K562 (cell line): Measurements from ENCODE around the gene PRKG2. TPM values are rescaled to one million over a fixed set of nuclear protein-coding genes. Genes with fewer than 3 reads are reported as not detected.
"Not testable (repeated sequence)": the region's sequence is repeated elsewhere in the genome, so short reads cannot be mapped to it uniquely, and the experiment has no call there.

ENCODE experiments used
- ATAC-seq: fragments of 200-7000 bp; cut with Tn5 transposase; 3 replicates; pipeline ENCODE4 v1.9.1; 2020; ENCODE audit warnings: moderate library complexity
- BruUV-seq: library from RNA; stranded (reverse); fragments of 400-500 nt; replicated peaks from 2 replicates; lab custom pipeline; 2021; lab: Mats Ljungman, UMichigan
- CTCF ChIA-PET: fragments of 300-600 bp; formaldehyde crosslinking; extraction: SDS; loops from one replicate; lab custom pipeline; 2021; ENCODE audit warnings: low intra/inter-chr PET ratio; lab: Yijun Ruan, JAX
- POLR2A ChIA-PET: fragments of 300-600, 350-650 bp; sonication (Branson Sonifier 250); formaldehyde crosslinking; extraction: SDS; loops from one replicate; lab custom pipeline; 2021; ENCODE audit warnings: antibody characterized with exemption, inconsistent platforms; lab: Yijun Ruan, JAX
- DNase-seq, 4 experiments: peaks; one replicate each; pipeline versions ENCODE4 v3.0.0 to v3.0.0-alpha.2; 2011 to 2018; ENCODE audit warnings: low spot score in 3 of 4, mixed read lengths in 3 of 4; ENCODE audit errors: extremely low read depth in 1 of 4
- FAIRE-seq: peaks from 2 replicates; lab custom pipeline; 2011; peaks lifted over from hg19 to GRCh38; lab: Jason Lieb, UNC
- H2AFZ ChIP-seq: 2 replicates; pipeline ENCODE4 v1.6.0; 2011; ENCODE audit warnings: low read depth, low read length, control low read depth, inconsistent platforms
- H3K27ac ChIP-seq: fragments of 200-600 bp; 3 replicates; pipeline ENCODE4 v1.8.0; 2011; ENCODE audit warnings: low read depth, mild to moderate bottlenecking, control low read depth, inconsistent platforms, low read length, moderate library complexity, mixed read lengths; ENCODE audit errors: extremely low read depth
- H3K27me3 ChIP-seq, 2 experiments: fragments of 300-600 bp in 1 of 2; 2 replicates in 1 of 2; 3 replicates in 1 of 2; pipeline versions ENCODE4 v1.6.0 to v1.8.0; 2011; ENCODE audit warnings: inconsistent platforms in 2 of 2, low read length in 2 of 2, mild to moderate bottlenecking in 1 of 2, mixed read lengths in 1 of 2, moderate library complexity in 1 of 2; ENCODE audit not compliant: control insufficient read depth in 2 of 2, insufficient read depth in 2 of 2
- H3K36me3 ChIP-seq: fragments of 300-600 bp; 3 replicates; pipeline ENCODE4 v1.8.0; 2011; ENCODE audit warnings: mild to moderate bottlenecking, low read length, inconsistent platforms; ENCODE audit not compliant: control insufficient read depth, insufficient read depth
- H3K4me1 ChIP-seq, 2 experiments: fragments of 200-600 bp in 1 of 2; replicated peaks in 1 of 2; 2 replicates in 1 of 2; 3 replicates in 1 of 2; pipeline versions ENCODE4 v1.5.1 to v1.8.0; 2011; ENCODE audit warnings: inconsistent platforms in 2 of 2, low read length in 2 of 2, mild to moderate bottlenecking in 1 of 2, mixed read lengths in 1 of 2, moderate library complexity in 1 of 2; ENCODE audit not compliant: control insufficient read depth in 2 of 2, insufficient read depth in 2 of 2
- H3K4me2 ChIP-seq: 2 replicates; pipeline ENCODE4 v1.6.1; 2011; ENCODE audit warnings: low read length, control low read depth, inconsistent platforms, mixed read lengths; ENCODE audit not compliant: insufficient read depth
- H3K4me3 ChIP-seq: fragments of 200-600 bp; sonication (generic), shearing (Covaris generic); 2 replicates; pipeline ENCODE4 v1.5.1; 2016; ENCODE audit warnings: control low read depth, inconsistent platforms
- H3K79me2 ChIP-seq: fragments of 200-600 bp; 3 replicates; pipeline ENCODE4 v1.8.0; 2011; ENCODE audit warnings: low read length, inconsistent platforms; ENCODE audit not compliant: control insufficient read depth, insufficient read depth
- H3K9ac ChIP-seq, 2 experiments: 2 replicates each; pipeline versions ENCODE4 v1.6.0 to v1.6.1; 2011; ENCODE audit warnings: low read depth in 2 of 2, low read length in 2 of 2, control low read depth in 1 of 2, inconsistent platforms in 1 of 2, mild to moderate bottlenecking in 1 of 2, mixed read lengths in 1 of 2; ENCODE audit not compliant: insufficient read depth in 1 of 2
- H3K9me1 ChIP-seq: one replicate; pipeline ENCODE4 v1.6.0; 2011; ENCODE audit warnings: inconsistent platforms, mild to moderate bottlenecking, low read length, moderate library complexity; ENCODE audit not compliant: control insufficient read depth, insufficient read depth
- H3K9me3 ChIP-seq: replicated peaks from 2 replicates; pipeline ENCODE4 v1.5.1; 2011; ENCODE audit warnings: low read depth, low read length, inconsistent platforms; ENCODE audit not compliant: control insufficient read depth, insufficient read depth
- H4K20me1 ChIP-seq: replicated peaks from 2 replicates; pipeline ENCODE4 v1.6.1; 2011; ENCODE audit warnings: low read length, inconsistent platforms, mixed read lengths; ENCODE audit not compliant: control insufficient read depth, insufficient read depth
- ARID1B ChIP-seq: fragments of 450-650 bp; IDR thresholded peaks from 2 replicates; pipeline ENCODE4 v1.6.1; 2016; ENCODE audit warnings: antibody characterized with exemption, mild to moderate bottlenecking, inconsistent platforms
- ATF3 ChIP-seq, 2 experiments: fragments of 450-650 bp in 1 of 2; sonication (generic) in 1 of 2; formaldehyde crosslinking in 1 of 2; IDR thresholded peaks in 1 of 2; conservative IDR thresholded peaks in 1 of 2; 2 replicates each; pipeline versions ENCODE4 v1.6.1 to v1.8.1; 2016 to 2023; ENCODE audit warnings: mild to moderate bottlenecking in 2 of 2, moderate library complexity in 2 of 2, inconsistent platforms in 1 of 2, missing genetic modification reagents in 1 of 2
- ATF7 ChIP-seq: fragments of 450-650 bp; IDR thresholded peaks from 2 replicates; pipeline ENCODE4 v1.7.1; 2014; ENCODE audit warnings: mild to moderate bottlenecking, moderate library complexity
- CEBPG ChIP-seq, 3 experiments: fragments of 200-800 bp in 1 of 3; sonication (Bioruptor generic) in 1 of 3; sonication (generic) in 1 of 3; formaldehyde crosslinking in 1 of 3; IDR thresholded peaks in 2 of 3; conservative IDR thresholded peaks in 1 of 3; 2 replicates each; pipeline versions ENCODE4 v1.6.1 to v1.8.0; 2016 to 2022; ENCODE audit warnings: missing compliant biosample characterization in 2 of 3, missing genetic modification characterization in 2 of 3, mild to moderate bottlenecking in 1 of 3, missing genetic modification reagents in 1 of 3
- EP400 ChIP-seq: fragments of 450-650 bp; IDR thresholded peaks from 2 replicates; pipeline ENCODE4 v1.6.1; 2017; ENCODE audit warnings: antibody characterized with exemption, mild to moderate bottlenecking, moderate library complexity
- FOXK2 ChIP-seq, 2 experiments: fragments of 450-650 bp; IDR thresholded peaks in 1 of 2; conservative IDR thresholded peaks in 1 of 2; 2 replicates each; pipeline ENCODE4 v1.6.1; 2016; ENCODE audit warnings: low read depth in 2 of 2, mild to moderate bottlenecking in 1 of 2
- MNT ChIP-seq, 2 experiments: fragments of 450-650 bp; conservative IDR thresholded peaks; 2 replicates each; pipeline ENCODE4 v1.6.1; 2017; ENCODE audit warnings: mild to moderate bottlenecking in 2 of 2, moderate library complexity in 2 of 2
- PKNOX1 ChIP-seq: fragments of 450-650 bp; IDR thresholded peaks from 2 replicates; pipeline ENCODE4 v1.6.1; 2016
- POLR2G ChIP-seq: fragments of 200-400 bp; formaldehyde crosslinking; IDR thresholded peaks from 2 replicates; pipeline ENCODE4 v1.6.1; 2017; ENCODE audit warnings: low read depth, mild to moderate bottlenecking, antibody characterized with exemption, low read length, moderate library complexity
- WGBS: fragments of 100-300 bp; shearing (Covaris generic); methylation state at CpG from one replicate; pipeline ENCODE4 v1.1.6; 2016; ENCODE audit warnings: low coverage, mixed read lengths; ENCODE audit not compliant: insufficient coverage; ENCODE audit errors: missing lambda C conversion rate; 5-methylcytosine and 5-hydroxymethylcytosine counted together
- in situ Hi-C: fragments of 300-500 bp; cut with MboI; formaldehyde crosslinking; loops from 4 replicates; pipeline ENCODE4 v1.15.0; 2018; ENCODE audit warnings: inconsistent platforms, mixed read lengths
- intact Hi-C: fragments of 100-400 bp; cut with micrococcal nuclease; formaldehyde crosslinking; loops from 2 replicates; pipeline ENCODE4 v1.14.2; 2022
- polyA plus RNA-seq, 8 experiments: library from polyadenylated mRNA; depleted of rRNA in 4 of 8; stranded (reverse) in 5 of 8; unstranded in 3 of 8; fragments of >200 nt; fragmentation: Nextera tagmentation in 2 of 8; fragmentation: Illumina TruSeq in 1 of 8; extraction: Ambion mirVana in 2 of 8; extraction: Trizol in 1 of 8; gene quantifications; 2 replicates each; pipeline versions ENCODE4 v1.2.1 to v1.2.3, GENCODE V29; 2011 to 2014; ENCODE audit warnings: inconsistent platforms in 1 of 8, missing spikeins in 1 of 8
- total RNA-seq, 7 experiments: library from RNA; depleted of rRNA in 6 of 7; stranded (reverse); fragments of >200 nt in 6 of 7; fragmentation: Illumina TruSeq in 2 of 7; extraction: Trizol in 2 of 7; gene quantifications; 2 replicates each; pipeline versions ENCODE4 v1.2.1 to v1.2.3, GENCODE V29; 2011 to 2021; ENCODE audit warnings: low replicate concordance in 1 of 7

PRKG2 gene
- total and polyA plus RNA-seq, 9 of the 15 experiments (the other 6 are each of a cell fraction or from before 2014, with no cell fraction given) = 0.01 to 0.68 (median 0.34) TPM

- intact Hi-C loops; H3K79me2 ChIP-seq; in situ Hi-C loops; H3K4me1 ChIP-seq; H3K9me1 ChIP-seq; H3K9me3 ChIP-seq; H3K27ac ChIP-seq; H3K36me3 ChIP-seq; FAIRE-seq; H4K20me1 ChIP-seq; H3K27me3 ChIP-seq; CTCF ChIA-PET; POLR2A ChIA-PET; TF ChIP-seq CEBPG (CRISPR knock-in tag; IDR thresholded peaks at IDR 0.05); ATF3 (CRISPR knock-in tag; conservative IDR thresholded peaks at IDR 0.05): not testable (repeated sequence)
- Histone ChIP-seq H3K4me3 (peak overlapping the region; percentile 30), H3K9ac (peak overlapping the region; percentile 30 to 68; a peak in 1 of 4 replicates), H3K4me2 (peak overlapping the region; percentile 61), H2AFZ (peak overlapping the region; percentile 79)
- WGBS = under 1% methylated on average over 19 of the region's 30 CpGs
- DNase-seq (peak in 1 of 4 experiments; percentile 2), ATAC-seq (peak; percentile 66)
- BruUV-seq = TSS peak; percentile 62
- TF ChIP-seq POLR2G = peak; percentile 61
- TF ChIP-seq PKNOX1 = peak; percentile 69
- TF ChIP-seq EP400 = 0 out of 2 replicates have a peak, but pooled peaks have one; percentile 16
- TF ChIP-seq ATF7 = 0 out of 2 replicates have a peak, but pooled peaks have one; percentile 11
- TF ChIP-seq ARID1B = 0 out of 2 replicates have a peak, but pooled peaks have one; percentile 22
- 0 out of 4 replicates have a peak, but pooled peaks of 1 of the 2 experiments have one; percentile 32 for TF ChIP-seq CEBPG (tag; conservative IDR thresholded peaks at IDR 0.05 in 1 of 2, IDR thresholded peaks at IDR 0.05 in 1 of 2)
- peak in 1 of 2 experiments; percentile 30; a peak in 1 of 4 replicates for TF ChIP-seq MNT (conservative IDR thresholded peaks at IDR 0.05)
- TF ChIP-seq FOXK2 (conservative IDR thresholded peaks at IDR 0.05 in 1 of 2, IDR thresholded peaks at IDR 0.05 in 1 of 2; ENCODE audit: low read depth in 2 of 2) = peak; percentile 26 to 54; a peak in 1 of 4 replicates
- peak; percentile 21; the same call in 1 of the 2 replicates for TF ChIP-seq ATF3 (IDR thresholded peaks at IDR 0.05)
Measured at GRCh38 chr4:81153714-81154323, 61.2 kb downstream of the PRKG2 start.
